ENCODE results near the gene UTP14C. TPM values are rescaled to one million over a fixed set of nuclear protein-coding genes. Genes with fewer than 3 reads are reported as not detected.

The UTP14C gene
- total RNA-seq, 1 donor from 2014 or later = 12.5 TPM

GRCh38 chr13:52011632-52012511, 12.6 kb upstream of the UTP14C start, which contains the start of gene ALG11:
TSS of gene ALG11 (plus strand) at chr13:52012398. CDS start at chr13:52012419, 21 bp downstream.
- Histone ChIP-seq H3K27ac (ENCODE audit: low read depth, low read length) (peak within 1 kb of the TSS; percentile 71), H3K4me1 (ENCODE audit: control insufficient read depth in 3 of 3, insufficient read depth in 3 of 3, low read length in 3 of 3) (peaks cover 4 to 12% (median 10%) of the 10 kb centered on the region in 3 donors), H3K36me3 (ENCODE audit: control insufficient read depth in 3 of 3, insufficient read depth in 3 of 3, low read length in 3 of 3) (peaks cover 0 to 2% (median 0%) of the 10 kb centered on the region in 3 donors), H3K4me3 (ENCODE audit: low read length in 3 of 3) (peak within 1 kb of the TSS; percentile 96 to 99 (median 96)), H3K27me3 (ENCODE audit: control insufficient read depth in 3 of 3, insufficient read depth in 3 of 3, low read length in 3 of 3) (no peaks in the 10 kb centered on the region), H3K9ac (ENCODE audit: low read depth in 1 of 3, low read length in 3 of 3) (peak within 1 kb of the TSS; percentile 86 to 94 (median 90)), H3K9me3 (ENCODE audit: control insufficient read depth in 3 of 3, low read length in 3 of 3) (no peaks in the 10 kb centered on the region)

GRCh38 chr13:52012512-52012836, 12.0 kb upstream of the UTP14C start:
- no peaks in the 10 kb centered on the region for H3K9me3 ChIP-seq (ENCODE audit: control insufficient read depth in 3 of 3, low read length in 3 of 3)
- peaks cover 4 to 12% (median 10%) of the 10 kb centered on the region in 3 donors for H3K4me1 ChIP-seq (ENCODE audit: control insufficient read depth in 3 of 3, insufficient read depth in 3 of 3, low read length in 3 of 3)
- peak overlapping the region; percentile 96 to 99 (median 96) for H3K4me3 ChIP-seq (ENCODE audit: low read length in 3 of 3)
- peak overlapping the region; percentile 83 to 94 (median 86) for H3K9ac ChIP-seq (ENCODE audit: low read depth in 1 of 3, low read length in 3 of 3)
- H3K27me3 ChIP-seq (ENCODE audit: control insufficient read depth in 3 of 3, insufficient read depth in 3 of 3, low read length in 3 of 3) = no peaks in the 10 kb centered on the region
- peaks cover 0 to 2% (median under 1%) of the 10 kb centered on the region in 3 donors for H3K36me3 ChIP-seq (ENCODE audit: control insufficient read depth in 3 of 3, insufficient read depth in 3 of 3, low read length in 3 of 3)
- H3K27ac ChIP-seq (ENCODE audit: low read depth, low read length) = peak overlapping the region; percentile 71

- Histone ChIP-seq H3K9ac (ENCODE audit: low read depth in 1 of 3, low read length in 3 of 3) (no peak overlapping the region), H3K9me3 (ENCODE audit: control insufficient read depth in 3 of 3, low read length in 3 of 3) (no peaks in the 10 kb centered on the region), H3K4me3 (ENCODE audit: low read length in 3 of 3) (no peak overlapping the region), H3K4me1 (ENCODE audit: control insufficient read depth in 3 of 3, insufficient read depth in 3 of 3, low read length in 3 of 3) (peaks cover 0 to 8% (median 5%) of the 10 kb centered on the region in 3 donors), H3K36me3 (ENCODE audit: control insufficient read depth in 3 of 3, insufficient read depth in 3 of 3, low read length in 3 of 3) (peaks cover 3 to 18% (median 17%) of the 10 kb centered on the region in 3 donors), H3K27ac (ENCODE audit: low read depth, low read length) (no peak overlapping the region), H3K27me3 (ENCODE audit: control insufficient read depth in 3 of 3, insufficient read depth in 3 of 3, low read length in 3 of 3) (no peaks in the 10 kb centered on the region)
Measured at GRCh38 chr13:52016296-52016695, 8.2 kb upstream of the UTP14C start.

DNA sequence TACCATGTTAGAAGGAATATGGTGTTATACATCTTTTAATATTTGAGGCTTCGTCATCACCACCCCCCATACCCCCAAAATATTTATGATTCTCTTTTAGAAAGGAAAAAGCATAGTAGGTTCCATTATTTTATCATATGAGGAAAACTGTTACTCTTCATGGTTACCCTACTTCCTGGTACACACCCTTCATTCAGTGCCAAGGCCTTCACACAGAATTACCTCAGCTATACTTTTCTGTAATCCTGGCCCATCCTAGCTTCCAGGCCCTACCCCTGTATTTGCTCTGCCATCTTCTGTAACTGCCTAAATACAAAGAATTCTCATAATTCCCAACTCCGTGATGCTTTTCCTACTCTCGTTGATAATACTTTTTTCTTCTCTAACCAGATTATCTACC, 4.3 kb upstream of the UTP14C start:
- H3K4me3 ChIP-seq (ENCODE audit: low read length in 3 of 3) = no peak overlapping the region
- peaks cover 5 to 34% (median 30%) of the 10 kb centered on the region in 3 donors for H3K36me3 ChIP-seq (ENCODE audit: control insufficient read depth in 3 of 3, insufficient read depth in 3 of 3, low read length in 3 of 3)
- H3K27ac ChIP-seq (ENCODE audit: low read depth, low read length) = no peak overlapping the region

GRCh38 chr13:52022356-52022755, 2.1 kb upstream of the UTP14C start:
- peaks cover 0 to 4% (median 0%) of the 10 kb centered on the region in 3 donors for H3K4me1 ChIP-seq (ENCODE audit: control insufficient read depth in 3 of 3, insufficient read depth in 3 of 3, low read length in 3 of 3)
- no peaks in the 10 kb centered on the region for H3K27me3 ChIP-seq (ENCODE audit: control insufficient read depth in 3 of 3, insufficient read depth in 3 of 3, low read length in 3 of 3)
- H3K27ac ChIP-seq (ENCODE audit: low read depth, low read length) = no peak overlapping the region
- no peak overlapping the region for H3K9ac ChIP-seq (ENCODE audit: low read depth in 1 of 3, low read length in 3 of 3)
- no peaks in the 10 kb centered on the region for H3K9me3 ChIP-seq (ENCODE audit: control insufficient read depth in 3 of 3, low read length in 3 of 3)
- no peak overlapping the region for H3K4me3 ChIP-seq (ENCODE audit: low read length in 3 of 3)
- peaks cover 9 to 37% (median 34%) of the 10 kb centered on the region in 3 donors for H3K36me3 ChIP-seq (ENCODE audit: control insufficient read depth in 3 of 3, insufficient read depth in 3 of 3, low read length in 3 of 3)

More for the DNA sequence above, 4.3 kb upstream of the UTP14C start:
- Histone ChIP-seq H3K4me1 (ENCODE audit: control insufficient read depth in 3 of 3, insufficient read depth in 3 of 3, low read length in 3 of 3) (no peaks in the 10 kb centered on the region), H3K27me3 (ENCODE audit: control insufficient read depth in 3 of 3, insufficient read depth in 3 of 3, low read length in 3 of 3) (no peaks in the 10 kb centered on the region), H3K9me3 (ENCODE audit: control insufficient read depth in 3 of 3, low read length in 3 of 3) (no peaks in the 10 kb centered on the region), H3K9ac (ENCODE audit: low read depth in 1 of 3, low read length in 3 of 3) (no peak overlapping the region)

- H3K36me3 ChIP-seq (ENCODE audit: control insufficient read depth in 3 of 3, insufficient read depth in 3 of 3, low read length in 3 of 3) = peaks cover 6 to 29% (median 18%) of the 10 kb centered on the region in 3 donors
- no peak overlapping the region for H3K9ac ChIP-seq (ENCODE audit: low read depth in 1 of 3, low read length in 3 of 3)
- H3K4me1 ChIP-seq (ENCODE audit: control insufficient read depth in 3 of 3, insufficient read depth in 3 of 3, low read length in 3 of 3) = peaks cover 0 to 4% (median 0%) of the 10 kb centered on the region in 3 donors
Measured at GRCh38 chr13:52025475-52026245, 1.2 kb downstream of the UTP14C start.

GRCh38 chr13:52026246-52026626, 1.7 kb downstream of the UTP14C start:
- no peak overlapping the region for H3K4me3 ChIP-seq (ENCODE audit: low read length in 3 of 3)
- peaks cover 6 to 25% (median 17%) of the 10 kb centered on the region in 3 donors for H3K36me3 ChIP-seq (ENCODE audit: control insufficient read depth in 3 of 3, insufficient read depth in 3 of 3, low read length in 3 of 3)
- H3K4me1 ChIP-seq (ENCODE audit: control insufficient read depth in 3 of 3, insufficient read depth in 3 of 3, low read length in 3 of 3) = peaks cover 0 to 4% (median 0%) of the 10 kb centered on the region in 3 donors

More at GRCh38 chr13:52025475-52026245, 1.2 kb downstream of the UTP14C start:
- H3K27ac ChIP-seq (ENCODE audit: low read depth, low read length) = no peak overlapping the region
- no peak overlapping the region for H3K4me3 ChIP-seq (ENCODE audit: low read length in 3 of 3)
- H3K9me3 ChIP-seq (ENCODE audit: control insufficient read depth in 3 of 3, low read length in 3 of 3) = no peaks in the 10 kb centered on the region
- no peaks in the 10 kb centered on the region for H3K27me3 ChIP-seq (ENCODE audit: control insufficient read depth in 3 of 3, insufficient read depth in 3 of 3, low read length in 3 of 3)

DNA sequence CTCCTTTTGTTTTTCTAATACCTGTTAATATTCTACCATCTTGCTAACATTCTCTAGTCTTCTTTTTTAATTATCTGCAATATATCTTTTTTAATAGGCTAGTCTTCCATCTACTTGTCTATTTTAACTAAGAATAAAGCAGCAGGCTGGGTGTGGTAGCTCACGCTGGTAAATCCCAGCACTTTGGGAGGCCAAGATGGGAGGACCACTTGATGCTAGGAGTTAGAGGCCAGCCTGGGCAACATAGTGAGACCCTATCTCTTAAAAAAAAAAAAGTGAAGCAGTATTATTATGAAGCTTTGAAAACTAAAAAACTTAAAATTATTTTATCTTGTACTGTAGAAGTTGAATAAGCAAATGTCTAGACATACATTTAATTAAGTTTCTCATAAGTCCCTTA, 3.3 kb downstream of the UTP14C start:
- Histone ChIP-seq H3K27me3 (ENCODE audit: control insufficient read depth in 3 of 3, insufficient read depth in 3 of 3, low read length in 3 of 3) (no peaks in the 10 kb centered on the region), H3K4me1 (ENCODE audit: control insufficient read depth in 3 of 3, insufficient read depth in 3 of 3, low read length in 3 of 3) (peaks cover 0 to 4% (median 0%) of the 10 kb centered on the region in 3 donors), H3K4me3 (ENCODE audit: low read length in 3 of 3) (no peak overlapping the region), H3K27ac (ENCODE audit: low read depth, low read length) (no peak overlapping the region), H3K36me3 (ENCODE audit: control insufficient read depth in 3 of 3, insufficient read depth in 3 of 3, low read length in 3 of 3) (peaks cover 4 to 21% (median 17%) of the 10 kb centered on the region in 3 donors), H3K9me3 (ENCODE audit: control insufficient read depth in 3 of 3, low read length in 3 of 3) (no peaks in the 10 kb centered on the region), H3K9ac (ENCODE audit: low read depth in 1 of 3, low read length in 3 of 3) (no peak overlapping the region)

More at GRCh38 chr13:52026246-52026626, 1.7 kb downstream of the UTP14C start:
- Histone ChIP-seq H3K27ac (ENCODE audit: low read depth, low read length) (no peak overlapping the region), H3K9me3 (ENCODE audit: control insufficient read depth in 3 of 3, low read length in 3 of 3) (no peaks in the 10 kb centered on the region), H3K9ac (ENCODE audit: low read depth in 1 of 3, low read length in 3 of 3) (no peak overlapping the region), H3K27me3 (ENCODE audit: control insufficient read depth in 3 of 3, insufficient read depth in 3 of 3, low read length in 3 of 3) (no peaks in the 10 kb centered on the region)

- H3K4me3 ChIP-seq (ENCODE audit: low read length in 3 of 3) = no peak overlapping the region
- no peaks in the 10 kb centered on the region for H3K9me3 ChIP-seq (ENCODE audit: control insufficient read depth in 3 of 3, low read length in 3 of 3)
- no peaks in the 10 kb centered on the region for H3K27me3 ChIP-seq (ENCODE audit: control insufficient read depth in 3 of 3, insufficient read depth in 3 of 3, low read length in 3 of 3)
- no peak overlapping the region for H3K9ac ChIP-seq (ENCODE audit: low read depth in 1 of 3, low read length in 3 of 3)
- H3K4me1 ChIP-seq (ENCODE audit: control insufficient read depth in 3 of 3, insufficient read depth in 3 of 3, low read length in 3 of 3) = peaks cover 0 to 4% (median 0%) of the 10 kb centered on the region in 3 donors
- H3K27ac ChIP-seq (ENCODE audit: low read depth, low read length) = no peak overlapping the region
- peaks cover 4 to 14% (median 8%) of the 10 kb centered on the region in 3 donors for H3K36me3 ChIP-seq (ENCODE audit: control insufficient read depth in 3 of 3, insufficient read depth in 3 of 3, low read length in 3 of 3)
Measured at GRCh38 chr13:52029569-52029968, 5.1 kb downstream of the UTP14C start.

Data from skeletal muscle tissue (tissue), 4 donors.